Colon (tissue), 2 donors: ENCODE data around the gene KRT16.
"Not testable (repeated sequence)": the region's sequence is repeated elsewhere in the genome, so short reads cannot be mapped to it uniquely, and the experiment has no call there.

ENCODE experiments used
- FAIRE-seq: peaks from 2 replicates; lab custom pipeline; 2012; peaks lifted over from hg19 to GRCh38; lab: Jason Lieb, UNC
- donor health status: control.
- donor health status: control.

Gene KRT16

DNA sequence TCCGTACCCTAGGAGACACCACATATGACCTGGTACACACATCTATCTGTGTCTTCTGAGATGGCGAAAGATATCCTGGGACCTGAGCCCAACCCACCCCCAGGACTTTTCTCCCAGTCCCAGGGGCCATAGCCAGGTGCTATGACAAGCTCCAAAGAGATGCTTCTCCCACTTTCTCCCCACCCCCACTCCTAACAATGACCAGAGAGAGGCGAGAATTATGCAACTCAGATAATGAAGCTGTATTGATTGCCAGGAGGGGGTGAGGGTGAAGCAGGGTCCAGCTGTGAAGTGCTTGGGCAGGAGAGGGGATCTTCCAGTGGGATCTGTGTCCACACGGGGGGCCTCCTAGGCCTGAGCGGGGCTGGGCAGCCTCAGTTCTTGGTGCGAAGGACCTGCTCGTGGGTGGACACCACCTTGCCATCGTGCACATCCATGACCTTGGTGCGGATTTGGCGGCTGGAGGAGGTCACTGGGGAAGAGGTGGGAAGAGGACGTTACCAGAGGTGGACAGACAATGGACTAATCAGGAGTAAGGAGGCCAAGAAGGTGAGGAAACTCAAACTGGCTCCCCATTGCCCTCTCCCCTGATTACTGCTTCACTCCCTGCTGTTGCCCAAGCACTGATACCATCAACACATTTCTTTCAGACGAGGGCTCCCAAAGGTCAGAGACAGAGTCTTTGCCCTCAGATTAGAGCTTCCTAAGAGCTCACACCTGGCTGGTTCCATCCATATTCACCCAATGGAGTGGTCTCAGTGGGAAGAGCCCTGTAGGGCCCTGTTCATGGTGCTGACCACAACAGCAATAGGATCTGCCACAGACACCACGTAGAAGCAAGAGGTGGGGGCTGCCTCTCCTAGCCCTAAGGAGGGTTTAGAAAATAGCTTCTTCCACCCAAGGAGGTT lies 30.3 kb downstream of the KRT16 start:
- not testable (repeated sequence) for FAIRE-seq

DNA sequence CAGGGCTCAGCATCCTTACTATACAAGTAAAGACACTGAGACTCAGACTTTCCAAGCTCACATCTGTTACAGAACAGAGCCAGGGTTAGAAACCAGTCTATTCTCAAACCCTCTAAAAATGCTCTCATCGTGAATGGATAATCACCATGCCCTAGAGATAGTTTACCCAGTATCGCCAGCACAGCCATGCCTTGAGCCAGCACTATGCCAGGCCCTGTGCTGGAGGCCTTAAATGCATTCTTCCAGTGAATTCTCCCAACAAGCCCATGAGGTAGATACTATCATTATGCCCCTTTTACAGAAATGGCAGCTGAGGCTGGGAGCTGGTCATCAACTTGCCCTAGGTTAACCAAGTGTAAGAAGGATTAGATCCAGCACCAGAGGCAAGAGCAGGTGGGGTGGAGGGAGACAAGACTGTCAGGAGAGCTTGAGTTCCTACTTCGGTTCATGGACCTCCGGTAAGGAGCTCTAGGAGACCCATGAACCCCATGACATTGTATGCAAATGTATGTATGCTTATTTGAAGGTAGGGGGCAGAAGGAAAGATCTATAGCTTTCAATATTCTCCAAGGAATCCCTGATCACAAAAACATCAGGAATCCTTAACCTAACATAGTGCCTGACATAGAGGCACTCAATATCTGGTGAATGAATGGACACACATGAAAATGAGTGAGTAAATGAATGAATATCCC lies 31.1 kb downstream of the KRT16 start:
- FAIRE-seq: no peak

DNA sequence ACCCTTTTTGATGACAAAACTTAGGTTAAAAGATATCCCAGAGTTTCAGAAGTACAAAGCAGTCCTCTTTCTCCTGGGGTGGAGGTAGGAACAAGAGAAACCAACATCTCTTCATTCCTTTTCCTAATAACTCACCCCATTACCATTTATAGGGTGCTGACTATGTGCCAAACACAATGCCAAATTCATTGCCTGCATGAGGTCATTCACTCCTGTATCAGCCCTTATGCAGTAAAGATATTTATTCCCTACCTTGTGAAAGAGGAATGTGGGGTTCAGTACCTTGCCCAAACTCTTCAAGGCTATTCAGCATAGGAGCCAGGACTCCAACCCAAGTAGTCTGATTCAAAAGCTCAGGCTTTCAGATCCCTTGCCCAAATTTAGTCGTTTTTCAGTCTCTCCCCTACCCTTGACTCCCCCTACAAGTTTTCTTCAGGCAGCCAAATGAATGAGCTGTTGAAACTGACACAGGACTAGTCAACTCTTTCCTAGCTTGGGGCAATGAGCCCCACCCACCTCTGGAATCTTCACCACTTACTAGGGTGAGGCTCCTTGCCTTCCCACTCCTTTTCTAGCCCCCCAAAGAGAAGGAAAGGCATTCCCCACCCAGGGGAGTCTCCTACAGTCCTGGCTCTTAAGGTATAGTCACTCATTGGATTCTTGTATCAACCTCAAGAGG lies 31.7 kb downstream of the KRT16 start:
- no peak for FAIRE-seq

DNA sequence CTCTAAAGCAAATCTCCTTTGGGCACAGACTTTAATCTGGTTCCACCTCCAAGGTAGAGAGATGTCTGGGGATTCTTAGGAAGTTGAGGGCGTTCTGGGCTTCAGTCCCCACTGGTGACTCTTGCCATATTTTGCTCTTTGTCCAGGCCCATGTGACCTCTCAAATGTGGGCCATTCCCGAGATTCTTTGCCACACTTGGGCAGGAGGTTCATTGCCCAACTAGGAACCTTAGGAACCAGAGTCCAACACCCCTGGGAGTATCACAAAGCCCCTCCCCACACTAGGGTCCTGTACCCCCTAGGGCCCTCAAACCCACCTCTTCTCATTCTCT lies 32.4 kb downstream of the KRT16 start:
- FAIRE-seq: no peak

DNA sequence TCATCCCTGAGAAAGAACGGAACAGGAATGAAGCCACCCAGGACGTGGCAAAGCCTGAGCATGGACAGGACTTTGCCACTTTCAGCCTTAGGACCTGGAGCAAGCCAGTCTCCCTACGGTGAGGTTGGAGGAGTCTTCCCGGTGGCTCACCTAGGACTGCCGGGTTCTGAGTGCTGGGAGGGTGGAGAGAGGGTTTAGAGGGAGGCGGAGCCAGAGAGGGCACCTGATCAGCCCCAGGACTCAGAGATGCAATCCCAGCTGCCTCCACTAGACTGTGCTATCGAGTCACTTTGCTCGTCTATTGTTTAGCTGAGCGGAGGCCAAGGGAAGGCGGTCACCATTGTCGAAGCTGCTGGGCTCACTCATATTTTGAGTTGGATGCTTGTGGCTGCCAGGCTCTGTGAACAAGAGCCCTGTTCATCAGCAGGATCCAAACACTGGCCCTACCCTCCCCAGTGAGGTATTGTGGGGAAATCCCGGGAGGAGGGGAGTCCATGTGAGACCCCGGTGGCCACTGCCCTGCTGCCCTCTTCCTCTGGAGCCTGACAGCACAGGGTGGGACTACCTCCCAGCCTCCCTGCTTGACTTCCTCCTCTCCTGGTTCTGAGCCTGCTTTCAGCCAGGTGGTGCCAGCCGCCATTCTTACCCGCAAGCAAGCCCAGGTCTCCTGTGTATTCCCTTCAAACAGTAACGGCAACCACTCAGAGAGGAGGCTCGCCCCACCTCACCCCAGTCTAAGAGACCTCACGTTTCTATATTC lies 32.9 kb downstream of the KRT16 start:
- FAIRE-seq: no peak

DNA sequence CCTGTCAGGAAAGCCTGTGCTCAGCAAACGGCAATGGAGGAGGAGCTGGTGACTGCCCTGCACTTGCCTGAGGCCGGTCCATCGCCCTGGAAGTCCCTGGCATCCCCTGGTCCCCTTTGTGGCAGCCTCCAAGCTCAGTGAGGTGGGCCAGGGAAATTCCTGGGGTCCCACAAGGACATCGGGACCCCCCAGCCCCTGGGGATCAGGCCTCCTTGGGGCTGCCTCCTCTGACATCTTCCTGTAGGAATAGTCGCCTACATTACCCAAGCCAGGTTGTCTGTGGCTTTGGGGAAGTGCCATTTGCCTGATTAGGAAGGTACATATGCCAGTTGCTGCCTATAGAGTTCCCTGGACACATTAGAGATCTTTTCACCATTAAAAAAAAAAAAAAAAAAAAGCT lies 33.6 kb downstream of the KRT16 start:
- FAIRE-seq: no peak

- no peak for FAIRE-seq
Observed at GRCh38 chr17:41578538-41578937, 34.0 kb downstream of the KRT16 start.

GRCh38 chr17:41576740-41577139 lies 35.8 kb downstream of the KRT16 start:
- not testable (repeated sequence) for FAIRE-seq

- FAIRE-seq: no peak
Observed at GRCh38 chr17:41575336-41575735, 37.2 kb downstream of the KRT16 start.

DNA sequence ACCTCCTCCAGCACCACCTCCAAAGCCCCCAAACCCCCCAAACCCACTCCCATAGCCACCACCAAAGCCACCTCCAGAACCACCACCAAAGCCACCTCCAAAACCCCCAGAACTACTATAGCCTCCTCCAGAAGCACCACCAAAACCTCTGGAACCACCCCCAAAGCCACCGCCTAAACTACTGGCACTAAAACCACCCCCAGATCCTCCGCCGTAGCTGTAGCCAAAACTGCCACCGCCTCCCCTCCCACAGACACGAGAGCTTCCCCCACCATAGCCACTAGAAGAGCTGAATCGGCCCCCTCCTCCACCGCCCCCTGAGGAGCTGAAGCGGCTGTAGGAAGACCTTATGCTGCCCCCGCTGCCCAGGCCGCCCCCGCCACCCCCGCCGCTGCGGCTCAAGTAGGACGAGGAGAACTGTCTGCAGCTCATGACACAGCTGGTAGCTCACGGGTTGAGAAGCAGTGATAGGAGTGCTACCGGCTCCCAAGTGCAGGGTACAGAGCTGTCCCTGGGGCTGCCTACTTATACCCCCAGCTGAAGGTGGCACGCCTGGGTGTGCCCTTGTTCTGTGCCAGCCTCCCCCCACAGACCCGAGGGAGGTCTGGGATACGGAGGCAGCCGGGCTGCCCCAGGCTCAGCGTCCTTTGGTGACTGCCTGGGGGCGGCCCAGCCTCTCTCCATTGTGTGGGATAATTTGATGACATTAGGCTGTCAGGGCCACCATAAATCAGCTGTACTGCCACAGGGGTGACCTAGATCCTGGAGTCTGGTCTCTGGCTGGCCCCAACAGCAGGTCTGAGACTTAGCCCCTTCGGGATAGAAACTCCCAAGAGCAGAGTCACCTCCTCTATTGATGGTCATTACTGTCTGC lies 40.8 kb downstream of the KRT16 start, which contains the start of gene KRT9:
KRT9 (minus strand) TSS at position 499 of the 874 bp plus-strand sequence; CDS start at position 432, 67 bp downstream.
- no peak for FAIRE-seq

GRCh38 chr17:41567317-41567716 lies 45.2 kb downstream of the KRT16 start:
- no peak for FAIRE-seq

GRCh38 chr17:41565338-41565737 lies 47.2 kb downstream of the KRT16 start:
- no peak for FAIRE-seq

- FAIRE-seq: no peak
Observed at GRCh38 chr17:41563607-41564170, 48.9 kb downstream of the KRT16 start.

DNA sequence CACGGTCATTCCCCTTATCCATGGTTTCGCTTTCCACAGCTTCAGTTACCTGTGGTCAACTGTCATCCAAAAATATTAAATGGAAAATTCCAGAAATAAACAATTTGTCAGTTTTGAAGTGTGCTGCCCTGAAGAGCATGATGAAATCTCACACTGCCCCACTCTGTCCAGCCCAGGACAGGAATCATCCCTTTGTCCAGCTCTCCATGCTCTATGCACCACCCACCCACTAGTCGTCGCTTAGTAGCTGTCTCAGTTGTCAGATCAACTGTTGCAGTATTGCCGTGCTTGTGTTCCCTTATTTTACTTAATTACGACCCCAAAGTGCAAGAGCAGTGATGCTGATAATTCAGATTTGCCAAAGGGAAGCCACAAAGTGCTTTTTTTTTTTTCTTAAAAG lies 51.0 kb downstream of the KRT16 start:
- FAIRE-seq: no peak
